CD14-positive monocyte (primary cell): ENCODE data around the gene ANKRD13A. TPM values are rescaled to one million over a fixed set of nuclear protein-coding genes. Genes with fewer than 3 reads are reported as not detected.
"Not testable (repeated sequence)": the region's sequence is repeated elsewhere in the genome, so short reads cannot be mapped to it uniquely, and the experiment has no call there.

Experiments used
- DNase-seq, 3 donors: peaks; one replicate each; pipeline ENCODE4 v3.0.0-alpha.2; 2011 to 2022
- H2AFZ ChIP-seq: 2 replicates; pipeline ENCODE4 v1.6.0; 2012; ENCODE audit warnings: mild to moderate bottlenecking, low read depth, low read length, inconsistent platforms; ENCODE audit not compliant: insufficient read depth, poor library complexity, severe bottlenecking
- H3K27ac ChIP-seq, 2 donors: 1 replicate in 1 of 2; 2 replicates in 1 of 2; pipeline ENCODE4 v1.5.1; 2012 to 2013; ENCODE audit warnings: low read length in 2 of 2, control low read depth in 1 of 2, inconsistent platforms in 1 of 2, low read depth in 1 of 2, mild to moderate bottlenecking in 1 of 2
- H3K27me3 ChIP-seq, 2 donors: one replicate each; pipeline versions ENCODE4 v1.6.0 to v1.6.1; 2011 to 2013; ENCODE audit warnings: low read length in 2 of 2; ENCODE audit not compliant: control insufficient read depth in 2 of 2, insufficient read depth in 2 of 2
- H3K36me3 ChIP-seq, 2 donors: replicated peaks in 1 of 2; 1 replicate in 1 of 2; 2 replicates in 1 of 2; pipeline versions ENCODE4 v1.5.1 to v1.6.1; 2012 to 2013; ENCODE audit warnings: low read length in 2 of 2, control low read depth in 1 of 2, inconsistent platforms in 1 of 2, mild to moderate bottlenecking in 1 of 2; ENCODE audit not compliant: insufficient read depth in 2 of 2, control insufficient read depth in 1 of 2
- H3K4me1 ChIP-seq, 2 donors: 1 replicate in 1 of 2; 2 replicates in 1 of 2; pipeline versions ENCODE4 v1.5.1 to v1.6.1; 2012 to 2013; ENCODE audit warnings: low read length in 2 of 2, control low read depth in 1 of 2, inconsistent platforms in 1 of 2, mild to moderate bottlenecking in 1 of 2, moderate library complexity in 1 of 2; ENCODE audit not compliant: insufficient read depth in 2 of 2, control insufficient read depth in 1 of 2
- H3K4me2 ChIP-seq: replicated peaks from 2 replicates; pipeline ENCODE3; 2012; ENCODE audit warnings: low read length, moderate library complexity, mild to moderate bottlenecking; ENCODE audit not compliant: poor library complexity, severe bottlenecking; ENCODE audit errors: extremely low read depth
- H3K4me3 ChIP-seq, 3 experiments: fragments of 200-600 bp in 1 of 3; sonication (generic) in 1 of 3; replicated peaks in 1 of 3; 1 replicate in 2 of 3; 2 replicates in 1 of 3; pipeline ENCODE4 v1.5.1; 2011 to 2013; ENCODE audit warnings: low read length in 3 of 3, mild to moderate bottlenecking in 3 of 3, control low read depth in 2 of 3, low read depth in 2 of 3, inconsistent platforms in 1 of 3, moderate library complexity in 1 of 3
- H3K79me2 ChIP-seq: 2 replicates; pipeline ENCODE4 v1.6.0; 2012; ENCODE audit warnings: mild to moderate bottlenecking, control low read depth, inconsistent platforms, low read length, moderate library complexity; ENCODE audit not compliant: insufficient read depth
- H3K9ac ChIP-seq: 2 replicates; pipeline ENCODE4 v1.6.0; 2017; ENCODE audit warnings: low read length, mild to moderate bottlenecking; ENCODE audit not compliant: insufficient read depth, poor library complexity, severe bottlenecking
- H3K9me3 ChIP-seq, 2 donors: replicated peaks in 1 of 2; 1 replicate in 1 of 2; 2 replicates in 1 of 2; pipeline versions ENCODE4 v1.5.1 to v1.6.1; 2012 to 2013; ENCODE audit warnings: low read length in 2 of 2, control low read depth in 1 of 2; ENCODE audit not compliant: control insufficient read depth in 1 of 2, insufficient read depth in 1 of 2
- H4K20me1 ChIP-seq: 2 replicates; pipeline ENCODE4 v1.6.0; 2012; ENCODE audit warnings: mild to moderate bottlenecking, low read length, control low read depth, moderate library complexity; ENCODE audit not compliant: insufficient read depth
- H3K27ac Mint-ChIP-seq, 7 donors: one replicate each; pipeline ENCODE4 v1.8.0; 2020; ENCODE audit warnings: mild to moderate bottlenecking in 7 of 7, mixed read lengths in 7 of 7, moderate library complexity in 6 of 7, inconsistent platforms in 2 of 7
- H3K27me3 Mint-ChIP-seq, 3 donors: one replicate each; pipeline ENCODE4 v1.8.0; 2021 to 2022; ENCODE audit warnings: low read depth in 3 of 3, mild to moderate bottlenecking in 3 of 3, mixed read lengths in 3 of 3, moderate library complexity in 3 of 3, inconsistent platforms in 1 of 3
- H3K36me3 Mint-ChIP-seq, 2 donors: one replicate each; pipeline ENCODE4 v1.8.0; 2020; ENCODE audit warnings: mixed read lengths in 2 of 2, inconsistent platforms in 1 of 2, mild to moderate bottlenecking in 1 of 2
- H3K4me1 Mint-ChIP-seq: one replicate; pipeline ENCODE4 v1.8.0; 2020; ENCODE audit warnings: mild to moderate bottlenecking, mixed read lengths
- H3K4me3 Mint-ChIP-seq, 2 donors: one replicate each; pipeline ENCODE4 v1.8.0; 2020; ENCODE audit warnings: mild to moderate bottlenecking in 2 of 2, mixed read lengths in 2 of 2, moderate library complexity in 1 of 2
- H3K9me3 Mint-ChIP-seq, 7 donors: one replicate each; pipeline ENCODE4 v1.8.0; 2020 to 2022; ENCODE audit warnings: mixed read lengths in 7 of 7, mild to moderate bottlenecking in 6 of 7, moderate library complexity in 6 of 7, inconsistent platforms in 2 of 7
- WGBS: methylation state at CpG from one replicate; pipeline ENCODE4 v1.1.5; 2013; ENCODE audit warnings: missing lambda C conversion rate; ENCODE audit not compliant: insufficient coverage; 5-methylcytosine and 5-hydroxymethylcytosine counted together
- intact Hi-C, 2 donors: fragments of 100-400 bp; cut with micrococcal nuclease; formaldehyde crosslinking; loops; one replicate each; pipeline versions ENCODE4 v1.15.0 to v1.15.1; 2023
- polyA plus RNA-seq, 3 donors: library from polyadenylated mRNA; depleted of rRNA in 1 of 3; unstranded in 2 of 3; stranded (reverse) in 1 of 3; fragments of 300-500 nt in 2 of 3; fragments of >200 nt in 1 of 3; fragmentation: Illumina TruSeq in 2 of 3; gene quantifications; 1 replicate in 2 of 3; 2 replicates in 1 of 3; pipeline ENCODE4 v1.2.3, GENCODE V29; 2012 to 2021
- TF ChIP-seq, protein P1 (sequence below): fragments of 200-600 bp; IDR thresholded peaks from one replicate; pipeline ENCODE4 v1.8.0; 2022; ENCODE audit warnings: antibody characterized with exemption, mild to moderate bottlenecking

Gene ANKRD13A
- polyA plus RNA-seq, 3 donors = 42.8 to 89.3 (median 46.8) TPM

DNA sequence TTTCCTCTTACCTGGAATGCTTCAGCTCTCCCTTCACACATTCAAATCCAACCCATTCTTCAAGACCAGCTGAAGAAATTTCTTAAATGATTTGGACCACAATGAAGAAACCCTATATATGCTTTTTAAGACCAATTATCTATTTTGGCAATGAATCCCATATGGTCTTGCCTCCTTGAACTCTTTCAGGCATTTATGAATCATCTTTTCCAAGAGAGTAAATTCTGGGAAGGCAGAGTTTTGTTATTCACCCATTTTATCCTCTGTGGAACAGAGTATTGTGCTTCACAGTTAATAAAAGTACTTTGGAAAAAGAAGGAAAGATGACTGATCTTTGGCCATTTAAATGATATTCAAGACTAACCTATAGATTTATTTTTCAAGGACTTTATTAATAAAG is 17.0 kb upstream of the ANKRD13A start:
- DNase-seq = no peak
- no peaks in the 10 kb centered on the region for H3K9me3 Mint-ChIP-seq
- Histone ChIP-seq H3K36me3 (peaks cover 91 to 94% of the 10 kb centered on the region in 2 donors), H3K9ac (no peak overlapping the region), H4K20me1 (peaks cover 95% of the 10 kb centered on the region), H2AFZ (no peak overlapping the region), H3K4me1 (peaks cover 12 to 16% of the 10 kb centered on the region in 2 donors), H3K27ac (peak overlapping the region in 1 of 2 donors; percentile 6), H3K4me2 (no peak overlapping the region), H3K4me3 (no peak overlapping the region), H3K79me2 (peaks cover 78% of the 10 kb centered on the region), H3K27me3 (no peaks in the 10 kb centered on the region), H3K9me3 (no peaks in the 10 kb centered on the region)
- TF ChIP-seq, protein P1, sequence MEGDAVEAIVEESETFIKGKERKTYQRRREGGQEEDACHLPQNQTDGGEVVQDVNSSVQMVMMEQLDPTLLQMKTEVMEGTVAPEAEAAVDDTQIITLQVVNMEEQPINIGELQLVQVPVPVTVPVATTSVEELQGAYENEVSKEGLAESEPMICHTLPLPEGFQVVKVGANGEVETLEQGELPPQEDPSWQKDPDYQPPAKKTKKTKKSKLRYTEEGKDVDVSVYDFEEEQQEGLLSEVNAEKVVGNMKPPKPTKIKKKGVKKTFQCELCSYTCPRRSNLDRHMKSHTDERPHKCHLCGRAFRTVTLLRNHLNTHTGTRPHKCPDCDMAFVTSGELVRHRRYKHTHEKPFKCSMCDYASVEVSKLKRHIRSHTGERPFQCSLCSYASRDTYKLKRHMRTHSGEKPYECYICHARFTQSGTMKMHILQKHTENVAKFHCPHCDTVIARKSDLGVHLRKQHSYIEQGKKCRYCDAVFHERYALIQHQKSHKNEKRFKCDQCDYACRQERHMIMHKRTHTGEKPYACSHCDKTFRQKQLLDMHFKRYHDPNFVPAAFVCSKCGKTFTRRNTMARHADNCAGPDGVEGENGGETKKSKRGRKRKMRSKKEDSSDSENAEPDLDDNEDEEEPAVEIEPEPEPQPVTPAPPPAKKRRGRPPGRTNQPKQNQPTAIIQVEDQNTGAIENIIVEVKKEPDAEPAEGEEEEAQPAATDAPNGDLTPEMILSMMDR = no peak
- H3K4me1 Mint-ChIP-seq = peaks cover 12% of the 10 kb centered on the region
- peaks cover 68 to 92% of the 10 kb centered on the region in 2 donors for H3K36me3 Mint-ChIP-seq
- intact Hi-C loops = no loop called here
- H3K27me3 Mint-ChIP-seq = no peaks in the 10 kb centered on the region
- no peak overlapping the region for H3K27ac Mint-ChIP-seq
- H3K4me3 Mint-ChIP-seq = no peak overlapping the region

DNA sequence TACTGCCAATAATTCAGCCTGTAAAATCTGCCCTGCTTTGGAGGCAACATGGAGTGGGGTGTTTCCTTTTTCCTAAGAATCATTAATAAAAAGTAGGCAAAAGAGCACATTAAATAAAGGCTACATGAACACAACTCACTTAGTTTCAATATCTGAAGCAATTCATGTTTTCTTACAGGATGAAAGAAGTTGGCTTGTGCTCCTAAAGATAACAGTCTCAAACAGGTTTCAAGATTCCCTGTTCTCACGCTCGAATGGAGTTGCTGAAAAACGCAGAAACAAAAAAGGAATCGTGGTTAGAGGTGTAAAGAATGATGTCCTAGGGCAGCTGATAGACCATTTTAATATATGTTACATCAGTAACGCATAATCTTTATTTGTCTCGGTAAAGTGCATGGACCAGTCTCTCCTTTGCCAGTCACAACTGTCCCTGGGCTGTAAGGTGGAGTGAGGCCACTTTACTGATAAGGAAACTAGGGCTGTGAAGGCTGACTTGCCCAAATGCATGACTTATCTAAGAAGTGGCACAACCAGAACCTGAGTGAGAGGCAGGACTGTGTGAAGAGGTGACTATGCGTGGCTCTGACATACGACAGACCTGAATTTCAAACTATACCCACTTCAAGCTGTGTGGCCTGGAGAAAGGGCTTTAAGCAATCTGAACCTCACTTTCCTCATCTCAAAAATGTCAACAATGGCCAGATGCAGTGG is 15.6 kb upstream of the ANKRD13A start:
- TF ChIP-seq, protein P1 = no peak
- H4K20me1 ChIP-seq = peaks cover 95% of the 10 kb centered on the region
- H3K27me3 ChIP-seq = no peaks in the 10 kb centered on the region
- intact Hi-C loops = no loop called here
- no peak for DNase-seq
- H2AFZ ChIP-seq = no peak overlapping the region
- H3K36me3 Mint-ChIP-seq = peaks cover 70 to 91% of the 10 kb centered on the region in 2 donors
- no peaks in the 10 kb centered on the region for H3K9me3 ChIP-seq
- peak overlapping the region in 1 of 7 donors; percentile 73 for H3K27ac Mint-ChIP-seq
- H3K9me3 Mint-ChIP-seq = no peaks in the 10 kb centered on the region
- peaks cover 92 to 94% of the 10 kb centered on the region in 2 donors for H3K36me3 ChIP-seq
- peaks cover 12 to 15% of the 10 kb centered on the region in 2 donors for H3K4me1 ChIP-seq
- H3K79me2 ChIP-seq = peaks cover 77% of the 10 kb centered on the region
- H3K9ac ChIP-seq = no peak overlapping the region
- no peaks in the 10 kb centered on the region for H3K27me3 Mint-ChIP-seq
- no peak overlapping the region for H3K4me2 ChIP-seq
- peaks cover 11% of the 10 kb centered on the region for H3K4me1 Mint-ChIP-seq
- no peak overlapping the region for H3K4me3 ChIP-seq
- peak overlapping the region in 1 of 2 donors; percentile 14 for H3K27ac ChIP-seq
- WGBS = 91% methylated on average over 6 of the region's 8 CpGs
- no peak overlapping the region for H3K4me3 Mint-ChIP-seq

- Mint-ChIP-seq H3K36me3 (peaks cover 70 to 92% of the 10 kb centered on the region in 2 donors), H3K27ac (peak overlapping the region in 4 of 7 donors; percentile 4 to 73 (median 31))
- H2AFZ ChIP-seq, H3K4me3 Mint-ChIP-seq, H3K27ac ChIP-seq, H3K4me1 ChIP-seq, H3K9me3 ChIP-seq, H3K9me3 Mint-ChIP-seq, DNase-seq, H3K9ac ChIP-seq, H3K27me3 Mint-ChIP-seq, H3K4me3 ChIP-seq, H3K27me3 ChIP-seq, H3K4me1 Mint-ChIP-seq, H3K4me2 ChIP-seq: not testable (repeated sequence)
- H3K79me2 ChIP-seq = peaks cover 91% of the 10 kb centered on the region
- peaks cover 97% of the 10 kb centered on the region for H4K20me1 ChIP-seq
- intact Hi-C loops = loop anchor here (5.0 kb wide), 1 partner anchor 36 kb away; no protein-coding TSS in a partner anchor
- WGBS = 98% methylated on average over 8 of the region's 16 CpGs
- peaks cover 93 to 94% of the 10 kb centered on the region in 2 donors for H3K36me3 ChIP-seq
These were observed 13.0 kb upstream of the ANKRD13A start for GRCh38 chr12:109986236-109986635.
